ENCODE measurements around the gene GUCD1. TPM values are rescaled to one million over a fixed set of nuclear protein-coding genes. Genes with fewer than 3 reads are reported as not detected.

Gene GUCD1
- polyA plus RNA-seq, 3 donors: 87.7 to 98.2 (median 88.1) TPM

DNA sequence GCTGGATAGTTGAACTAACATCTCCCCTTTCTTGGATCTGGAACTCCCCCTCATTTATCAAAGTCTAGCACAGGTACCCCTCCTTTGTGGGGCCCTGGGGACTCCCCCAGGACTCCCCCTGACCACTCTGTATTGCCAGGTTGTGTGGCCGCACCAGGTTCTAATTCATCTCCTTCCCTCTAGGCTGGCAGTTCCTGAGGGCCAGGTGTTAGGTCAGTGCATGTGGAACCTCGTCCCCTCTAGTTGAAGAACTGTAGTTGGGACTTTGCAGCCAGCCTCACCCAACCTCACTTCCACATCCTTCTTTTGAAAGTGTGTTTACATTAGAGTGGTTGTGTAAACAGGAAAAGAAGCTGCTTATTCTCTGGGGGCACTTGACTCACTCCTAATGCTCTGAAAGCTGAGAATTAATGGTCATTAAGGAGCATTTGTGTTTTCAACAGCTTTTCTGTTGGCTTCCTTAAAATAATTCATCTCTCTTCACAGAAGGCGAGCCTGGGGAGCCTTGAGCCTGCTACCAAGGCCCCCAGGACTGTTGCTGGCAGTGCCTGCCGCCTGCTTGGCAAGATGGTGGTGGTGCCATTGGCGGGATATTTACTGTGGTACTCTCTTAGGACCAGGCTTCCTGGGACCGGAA, 48.0 kb downstream of the GUCD1 start:
- DNase-seq (ENCODE audit: low read depth in 3 of 3, low spot score in 2 of 3): no peak

- DNase-seq (ENCODE audit: low read depth in 3 of 3, low spot score in 2 of 3): no peak
Measured at GRCh38 chr22:24504956-24505736, 49.8 kb downstream of the GUCD1 start.

DNA sequence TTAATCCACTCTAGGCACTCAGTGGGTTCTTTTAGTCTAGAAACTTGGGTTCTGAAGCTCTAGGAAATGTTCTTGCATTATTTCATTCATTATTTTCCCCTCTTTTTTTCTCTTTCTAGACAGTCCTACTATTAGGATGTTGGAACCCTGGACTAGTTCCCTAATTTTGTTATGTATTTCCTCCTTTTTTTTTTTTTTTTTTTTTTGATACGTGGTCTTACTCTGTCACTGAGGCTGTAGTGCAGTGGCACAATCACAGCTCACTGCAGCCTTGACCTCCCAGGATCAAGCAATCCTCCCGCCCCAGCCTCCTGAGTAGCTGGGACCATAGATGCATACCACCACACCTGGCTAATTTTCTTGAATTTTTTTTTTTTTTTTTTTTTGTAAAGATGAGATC, 50.4 kb downstream of the GUCD1 start:
- DNase-seq (ENCODE audit: low read depth in 3 of 3, low spot score in 2 of 3): no peak

- no peak for DNase-seq (ENCODE audit: low read depth in 3 of 3, low spot score in 2 of 3)
Measured at GRCh38 chr22:24503843-24504338, 51.0 kb downstream of the GUCD1 start.

- no peak for DNase-seq (ENCODE audit: low read depth in 3 of 3, low spot score in 2 of 3)
Measured at GRCh38 chr22:24503137-24503842, 51.6 kb downstream of the GUCD1 start.

DNA sequence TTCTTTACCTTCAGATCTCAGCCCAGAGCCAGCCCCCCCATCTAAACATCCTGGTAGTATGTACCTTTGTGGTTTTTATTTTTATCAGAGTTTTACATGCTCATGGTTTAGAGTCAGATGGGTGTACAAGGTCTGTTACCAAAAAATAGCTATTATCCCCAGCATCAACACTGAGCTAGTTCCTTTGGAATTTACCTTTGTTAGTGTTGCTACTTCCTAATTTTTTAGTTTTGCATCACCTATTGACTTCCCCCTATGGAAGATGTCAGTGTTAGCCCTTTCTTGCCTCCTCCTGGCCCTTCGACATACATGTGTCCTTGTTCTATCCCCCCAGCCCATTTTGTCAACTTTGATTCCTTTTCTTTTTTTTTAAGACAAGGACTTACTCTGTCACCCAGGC, 52.4 kb downstream of the GUCD1 start:
- DNase-seq (ENCODE audit: low read depth in 3 of 3, low spot score in 2 of 3): no peak

DNA sequence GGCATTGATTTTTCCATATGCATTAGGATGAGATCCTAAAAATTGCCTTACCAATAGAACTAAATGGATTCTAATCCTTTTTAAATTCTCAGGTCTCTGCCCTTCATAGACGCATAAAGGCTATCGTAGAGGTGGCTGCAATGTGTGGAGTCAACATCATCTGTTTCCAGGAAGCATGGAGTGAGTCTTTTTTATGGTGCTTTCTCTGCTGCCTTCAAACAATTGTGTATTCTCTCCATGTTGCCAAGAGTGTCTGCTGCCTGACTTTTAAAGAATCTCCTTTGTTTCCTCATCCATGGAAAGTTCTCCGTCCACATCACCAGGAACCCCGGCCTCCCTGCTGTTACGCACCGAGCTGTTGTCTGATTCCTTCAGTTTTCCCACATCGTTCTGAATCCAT, 52.9 kb downstream of the GUCD1 start:
- DNase-seq (ENCODE audit: low read depth in 3 of 3, low spot score in 2 of 3): no peak

GRCh38 chr22:24501301-24502005, 53.5 kb downstream of the GUCD1 start:
- DNase-seq (ENCODE audit: low read depth in 3 of 3, low spot score in 2 of 3): no peak

GRCh38 chr22:24500277-24500820, 54.6 kb downstream of the GUCD1 start:
- DNase-seq (ENCODE audit: low read depth in 3 of 3, low spot score in 2 of 3): no peak

DNA sequence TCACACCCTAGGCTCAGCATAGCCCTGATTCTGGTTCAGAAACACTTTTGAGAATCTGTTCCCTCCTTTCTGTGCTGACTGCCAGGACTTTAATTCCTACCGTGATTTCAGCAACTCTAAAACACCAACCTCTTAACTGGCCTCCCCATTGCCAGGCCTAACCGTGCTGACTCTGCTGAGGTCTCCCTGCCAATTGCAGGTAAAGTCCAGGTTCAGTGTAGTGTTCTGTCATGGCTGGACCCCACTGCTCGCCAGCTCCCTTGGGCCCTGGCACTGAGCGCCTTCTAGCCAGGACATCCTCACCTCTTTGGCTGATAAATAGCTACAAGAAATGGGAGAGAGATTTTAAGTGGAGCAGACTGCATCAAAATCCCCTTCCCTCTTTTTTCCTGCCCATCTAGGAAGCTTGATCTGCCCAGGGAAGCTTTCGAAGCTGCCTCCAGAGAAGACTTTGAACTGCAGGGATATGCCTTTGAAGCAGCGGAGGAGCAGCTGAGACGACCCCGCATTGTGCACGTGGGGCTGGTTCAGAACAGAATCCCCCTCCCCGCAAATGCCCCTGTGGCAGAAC, 55.1 kb downstream of the GUCD1 start:
- DNase-seq (ENCODE audit: low read depth in 3 of 3, low spot score in 2 of 3): no peak

DNA sequence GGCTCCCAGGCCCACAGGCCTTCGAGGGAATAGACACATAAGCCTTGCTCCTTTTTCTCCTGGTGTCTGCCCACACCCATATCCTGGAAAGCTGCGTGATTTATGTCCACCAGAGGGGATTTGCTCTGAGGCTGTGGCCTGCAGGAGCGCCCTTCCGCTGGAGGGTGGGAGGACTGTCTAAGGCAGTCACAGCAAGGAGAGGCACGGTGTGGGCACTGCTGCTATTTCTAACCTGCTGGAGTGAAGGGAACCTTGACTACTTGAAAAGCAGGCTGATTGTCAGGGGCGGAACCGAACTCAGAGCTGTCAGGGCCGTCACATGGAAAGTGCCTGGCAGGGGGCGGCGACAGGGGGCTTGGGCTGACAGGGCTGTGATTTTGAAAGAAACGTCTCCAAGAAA, 56.1 kb downstream of the GUCD1 start:
- no peak for DNase-seq (ENCODE audit: low read depth in 3 of 3, low spot score in 2 of 3)

DNA sequence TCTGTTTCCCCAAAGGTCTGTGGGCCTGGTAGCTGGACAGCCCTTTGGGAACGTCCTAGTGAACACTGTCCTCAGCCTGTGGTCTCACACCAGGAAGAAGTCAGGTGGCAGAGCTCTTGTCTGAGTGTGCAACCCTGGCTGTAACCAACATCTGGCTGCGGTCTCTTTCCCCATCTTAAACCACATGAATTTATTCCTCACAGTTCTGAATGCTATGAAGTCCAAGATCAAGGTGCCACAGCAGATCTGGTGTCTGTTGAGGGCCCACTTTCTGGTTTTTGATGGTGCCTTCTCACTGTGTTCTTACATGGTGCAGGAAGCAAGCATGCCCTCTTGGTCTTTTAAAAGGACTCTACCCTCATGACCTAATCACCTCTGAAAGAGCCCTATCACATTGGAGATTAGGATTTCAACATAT, 57.1 kb downstream of the GUCD1 start:
- no peak for DNase-seq (ENCODE audit: low read depth in 3 of 3, low spot score in 2 of 3)

DNA sequence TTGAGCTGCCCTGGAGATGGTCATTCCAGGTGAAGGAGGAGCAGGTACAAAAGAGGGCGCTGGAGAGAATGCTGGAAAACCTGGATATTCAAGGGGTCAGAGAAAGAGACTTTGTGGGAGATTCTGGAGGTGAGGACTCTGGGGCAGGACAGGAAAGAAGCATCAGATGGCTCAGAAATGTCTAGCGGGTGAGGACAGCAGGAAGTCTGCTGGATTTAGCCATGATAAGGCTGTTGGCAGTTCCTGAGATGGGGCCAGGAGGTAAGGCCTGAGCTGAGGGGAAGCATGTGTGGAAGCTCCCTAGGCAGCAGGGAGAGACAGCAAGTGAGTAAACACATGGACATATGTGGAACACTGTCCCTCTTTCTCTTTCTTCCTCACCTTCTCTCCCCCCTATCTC, 58.3 kb downstream of the GUCD1 start:
- no peak for DNase-seq (ENCODE audit: low read depth in 3 of 3, low spot score in 2 of 3)

GRCh38 chr22:24496234-24496633, 58.7 kb downstream of the GUCD1 start:
- no peak for DNase-seq (ENCODE audit: low read depth in 3 of 3, low spot score in 2 of 3)

DNA sequence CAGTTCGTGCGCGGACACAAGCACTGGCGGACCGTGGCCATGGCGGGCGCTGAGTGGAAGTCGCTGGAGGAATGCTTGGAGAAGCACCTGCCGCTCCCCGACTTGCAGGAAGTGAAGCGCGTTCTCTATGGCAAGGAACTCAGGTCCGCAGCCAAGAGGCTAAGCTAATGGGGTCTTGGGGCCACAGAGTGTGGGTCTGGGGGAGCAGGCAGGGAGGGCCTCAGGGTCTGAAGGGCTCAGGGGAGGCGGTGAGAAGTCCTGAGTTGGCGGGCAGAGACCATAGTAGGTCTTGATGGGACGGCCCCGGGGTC, 59.6 kb downstream of the GUCD1 start:
- no peak for DNase-seq (ENCODE audit: low read depth in 3 of 3, low spot score in 2 of 3)

DNA sequence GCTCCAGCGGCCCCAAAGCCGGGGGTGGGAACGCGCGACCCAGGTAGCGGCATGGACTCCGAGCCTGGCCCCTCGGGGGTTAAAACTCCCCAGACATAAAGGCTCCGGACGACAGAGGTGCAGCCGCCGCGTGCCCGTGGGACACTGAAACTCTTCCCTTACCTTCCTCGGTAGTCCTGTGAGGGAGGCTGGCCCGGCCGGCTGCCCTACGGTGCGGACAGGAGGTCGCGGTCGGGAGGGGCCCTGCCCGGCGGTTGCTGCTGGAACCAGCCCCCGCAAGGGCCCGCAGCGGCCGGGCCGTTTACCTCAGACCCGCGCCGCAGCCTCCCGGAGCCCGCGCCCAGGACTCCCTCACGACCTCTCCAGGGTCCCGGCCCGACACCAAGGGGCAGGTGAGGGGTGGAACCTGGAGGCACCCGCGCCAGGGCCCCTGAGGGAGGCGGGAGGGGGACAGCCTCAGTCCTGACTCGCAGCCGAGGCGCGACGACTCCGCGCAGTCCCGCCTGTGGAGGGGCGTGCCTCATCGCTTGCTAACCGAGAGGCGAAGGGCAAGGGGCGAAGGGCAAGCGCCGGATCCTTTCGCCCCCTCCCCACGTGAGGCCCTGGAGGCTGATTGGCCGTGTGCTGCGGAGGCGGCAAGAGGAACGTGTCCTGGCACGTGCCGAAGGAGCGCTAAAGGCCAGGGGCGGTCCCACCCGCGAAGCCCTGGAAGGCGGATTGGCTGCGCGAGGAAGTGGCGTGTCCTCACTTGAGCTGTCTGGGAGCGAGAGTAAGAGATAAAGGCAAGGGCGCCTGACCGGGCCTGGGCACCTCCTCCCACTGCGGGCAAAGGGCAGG, 60.2 kb downstream of the GUCD1 start, which contains the start of gene UPB1:
Gene UPB1, plus strand, starts transcription at position 805 of the 837 bp plus-strand sequence. CDS start 72 bp downstream, outside the sequence.
- DNase-seq (ENCODE audit: low read depth in 3 of 3, low spot score in 2 of 3): no peak

GRCh38 chr22:24494167-24494527, 60.8 kb downstream of the GUCD1 start:
- no peak for DNase-seq (ENCODE audit: low read depth in 3 of 3, low spot score in 2 of 3)

DNA sequence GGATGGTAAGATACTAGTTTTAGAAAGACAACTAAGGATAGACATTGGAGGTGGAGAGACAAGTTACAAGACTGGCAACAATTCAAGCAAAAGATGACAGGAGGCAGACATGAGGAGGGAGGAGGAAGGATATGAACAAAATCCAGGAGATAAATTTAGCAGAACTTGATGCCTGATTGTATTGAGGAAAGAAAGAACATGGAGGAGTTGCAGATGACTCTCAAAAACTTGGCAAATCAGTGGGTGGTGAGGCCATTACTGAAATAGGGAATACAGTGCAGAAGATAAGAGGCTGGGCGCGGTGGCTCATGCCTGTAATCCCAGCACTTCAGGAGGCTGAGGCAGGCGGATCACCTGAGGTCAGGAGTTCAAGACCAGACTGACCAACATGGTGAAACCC, 62.5 kb downstream of the GUCD1 start:
- DNase-seq (ENCODE audit: low read depth in 3 of 3, low spot score in 2 of 3): no peak

Data from right renal cortex interstitium (tissue), 3 donors.